Measurements from ENCODE around the gene NDUFV2.

NDUFV2 gene

GRCh38 chr18:9123520-9123919 is 21.0 kb downstream of the NDUFV2 start:
- no peak for DNase-seq

- DNase-seq, result no peak
Observed at GRCh38 chr18:9124824-9125223, 22.3 kb downstream of the NDUFV2 start.

GRCh38 chr18:9126337-9126736 is 23.8 kb downstream of the NDUFV2 start:
- no peak for DNase-seq

GRCh38 chr18:9130195-9130594 is 27.7 kb downstream of the NDUFV2 start:
- no peak for DNase-seq

GRCh38 chr18:9130806-9131205 is 28.3 kb downstream of the NDUFV2 start:
- no peak for DNase-seq

- no peak for DNase-seq
Observed at GRCh38 chr18:9132628-9133027, 30.1 kb downstream of the NDUFV2 start.

- DNase-seq, result no peak
Observed at GRCh38 chr18:9133225-9133624, 30.7 kb downstream of the NDUFV2 start.

- DNase-seq, result no peak
Observed at GRCh38 chr18:9135081-9135911, 32.8 kb downstream of the NDUFV2 start.

- no peak for DNase-seq
Observed at GRCh38 chr18:9135912-9136314, 33.4 kb downstream of the NDUFV2 start.

GRCh38 chr18:9136315-9137155 is 34.0 kb downstream of the NDUFV2 start, which contains the start of gene ANKRD12:
TSS of gene ANKRD12 (plus strand) at chr18:9136781. CDS start at chr18:9182433, 45,652 bp downstream.
- DNase-seq, result peak; percentile 96

- DNase-seq, result peak; percentile 73
Observed at GRCh38 chr18:9137168-9138066, 34.9 kb downstream of the NDUFV2 start.

- DNase-seq, result no peak
Observed at GRCh38 chr18:9139400-9140039, 37.0 kb downstream of the NDUFV2 start.

- no peak for DNase-seq
Observed at GRCh38 chr18:9140381-9140780, 37.9 kb downstream of the NDUFV2 start.

GRCh38 chr18:9140984-9141383 is 38.5 kb downstream of the NDUFV2 start:
- no peak for DNase-seq

- DNase-seq, result no peak
Observed at GRCh38 chr18:9146224-9146623, 43.7 kb downstream of the NDUFV2 start.

- DNase-seq, result no peak
Observed at GRCh38 chr18:9147440-9148202, 45.1 kb downstream of the NDUFV2 start.

- DNase-seq, result no peak
Observed at GRCh38 chr18:9148203-9148552, 45.7 kb downstream of the NDUFV2 start.

- no peak for DNase-seq
Observed at GRCh38 chr18:9150121-9150520, 47.6 kb downstream of the NDUFV2 start.

GRCh38 chr18:9153256-9153655 is 50.8 kb downstream of the NDUFV2 start:
- no peak for DNase-seq

- DNase-seq, result no peak
Observed at GRCh38 chr18:9156604-9157249, 54.2 kb downstream of the NDUFV2 start.

GRCh38 chr18:9157806-9158205 is 55.3 kb downstream of the NDUFV2 start:
- DNase-seq, result no peak

Measured in stimulated activated naive CD4-positive, alpha-beta T cell treated with Interleukin-2 at 50 U/mL for 16 hours (primary cell).